NCI-H510A (cell line): ENCODE results near the gene BLCAP.
A peak's percentile ranks its signal among the peaks of the same experiment; 100 is the strongest.
"Not testable (repeated sequence)": the region's sequence is repeated elsewhere in the genome, so short reads cannot be mapped to it uniquely, and the experiment has no call there.

Source experiments
- DNase-seq: peaks from one replicate; lab custom pipeline; 2025; lab: John Stamatoyannopoulos, UW

The BLCAP gene

DNA sequence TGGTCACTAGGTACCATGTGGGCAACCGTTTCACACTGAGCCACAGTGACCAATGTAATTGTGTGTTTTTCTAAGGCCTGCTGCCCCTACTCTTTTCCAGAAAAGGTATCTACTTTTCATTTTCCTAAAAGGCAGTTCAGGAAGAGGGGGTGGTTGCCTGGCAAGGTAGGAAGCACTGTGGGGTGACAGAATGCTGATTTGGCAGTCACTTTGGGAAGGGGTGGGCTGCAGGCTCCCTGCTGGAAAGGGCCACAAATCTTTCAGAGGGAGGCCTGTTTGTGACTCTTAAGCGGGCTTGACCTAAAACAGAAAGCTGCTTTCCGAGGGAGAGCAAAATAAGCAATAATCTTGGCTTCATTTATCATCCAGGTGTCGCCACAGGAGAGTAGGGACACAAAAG is 11.8 kb downstream of the BLCAP start:
- no peak for DNase-seq

DNA sequence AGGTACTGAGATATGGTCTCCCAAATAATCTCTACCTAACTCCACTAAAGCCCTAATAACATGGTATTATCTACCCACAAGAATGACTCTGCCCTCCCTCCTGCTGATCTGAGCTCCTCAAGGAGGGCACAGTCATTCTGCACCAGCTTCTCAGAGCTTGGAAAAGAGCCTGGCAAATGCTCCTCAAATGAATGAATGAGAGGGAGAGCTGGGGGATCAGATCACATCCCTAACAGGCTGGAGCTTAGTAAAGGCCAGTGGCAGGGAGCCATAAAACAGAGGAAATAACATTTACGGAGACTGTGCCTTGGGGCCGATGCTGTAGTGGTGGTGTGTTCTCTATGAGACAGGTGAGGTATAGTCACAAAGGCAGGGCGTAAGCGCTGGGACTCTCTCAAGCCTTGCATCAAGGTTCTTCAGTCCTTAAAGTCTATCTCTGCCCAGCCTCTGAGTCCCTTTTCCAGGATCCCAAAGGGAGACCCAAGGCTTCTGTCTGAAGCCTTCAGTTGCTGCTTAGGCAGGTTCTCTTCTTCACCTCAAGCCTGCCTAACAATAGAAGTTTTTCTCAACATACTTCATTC is 13.8 kb downstream of the BLCAP start:
- DNase-seq, result no peak

DNA sequence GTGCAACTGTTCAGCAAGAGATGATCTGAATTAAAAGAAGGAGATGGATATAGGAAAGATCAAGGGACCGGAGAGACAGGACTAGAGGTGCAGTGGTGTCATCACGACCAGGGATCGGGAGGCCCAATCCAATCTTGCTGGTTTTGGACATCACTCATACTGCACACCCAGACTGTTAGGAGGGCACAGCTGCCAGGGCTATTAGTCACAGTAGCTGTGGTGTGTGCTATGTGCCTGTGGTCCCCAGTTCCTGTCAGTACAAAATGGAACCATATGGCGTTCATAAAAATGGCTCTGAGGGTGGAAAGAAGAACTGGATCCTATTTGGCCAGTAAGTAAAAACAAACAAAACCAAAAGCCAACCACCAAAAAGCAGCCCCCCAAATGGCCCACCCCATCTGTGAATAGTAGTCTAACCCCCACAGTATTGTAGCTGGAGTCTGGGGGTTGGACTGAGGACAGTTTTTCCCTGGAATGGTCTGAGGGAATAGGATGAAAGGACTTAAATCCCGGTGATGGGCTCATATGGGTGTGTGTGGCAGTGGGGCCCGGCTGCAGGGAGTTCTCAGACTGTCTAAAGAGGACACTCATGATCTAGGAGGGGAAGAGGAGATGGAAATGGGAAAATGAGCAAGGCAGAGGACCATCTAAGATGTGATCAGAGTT is 15.9 kb downstream of the BLCAP start:
- no peak for DNase-seq

DNA sequence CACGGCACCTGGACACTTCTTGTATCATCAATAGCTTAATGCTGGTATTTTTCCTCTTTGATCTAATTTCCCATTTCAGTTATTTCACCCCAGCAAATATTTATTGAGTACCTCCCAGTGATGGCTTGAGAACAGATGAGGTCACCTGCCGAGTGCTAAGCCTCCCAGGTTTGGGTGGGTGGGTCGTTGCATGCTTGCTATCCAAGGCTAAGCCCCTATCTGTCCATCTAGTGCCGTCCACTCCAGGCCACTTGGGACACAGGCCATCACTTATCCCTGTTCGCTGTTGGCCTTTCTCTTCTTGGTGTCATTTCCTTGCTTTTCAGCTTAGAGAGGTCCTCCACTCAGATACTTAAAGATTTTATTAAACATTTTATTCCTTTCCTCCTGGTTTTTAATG is 17.4 kb downstream of the BLCAP start:
- no peak for DNase-seq

DNA sequence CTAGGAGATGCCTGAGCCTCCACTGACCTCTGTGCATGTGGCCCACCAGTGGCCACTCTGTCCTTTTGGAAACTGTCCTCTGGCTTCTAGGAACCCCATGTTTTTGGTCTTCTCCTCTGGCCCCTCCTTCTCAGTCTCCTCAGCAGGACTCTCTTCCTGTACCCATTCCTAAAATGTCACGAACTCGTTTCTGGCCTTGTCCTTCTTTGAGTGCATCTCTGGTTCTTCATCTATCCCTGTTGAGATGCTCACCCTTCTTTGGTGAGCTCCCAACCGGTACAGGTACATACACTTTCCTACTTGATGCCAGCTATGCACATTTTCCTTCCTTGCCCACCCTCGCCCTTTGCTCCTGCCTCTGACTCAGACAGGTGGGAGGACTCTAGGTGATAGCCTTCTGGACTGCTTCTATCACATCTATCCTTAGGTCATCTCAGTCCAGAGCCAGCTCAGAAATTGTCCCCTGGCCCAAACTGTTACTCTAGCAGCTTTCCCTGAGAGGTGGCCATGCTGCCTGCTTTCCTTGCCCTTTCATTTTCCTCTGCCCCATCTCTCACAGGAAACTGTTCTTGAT is 21.4 kb downstream of the BLCAP start:
- DNase-seq, result no peak

DNA sequence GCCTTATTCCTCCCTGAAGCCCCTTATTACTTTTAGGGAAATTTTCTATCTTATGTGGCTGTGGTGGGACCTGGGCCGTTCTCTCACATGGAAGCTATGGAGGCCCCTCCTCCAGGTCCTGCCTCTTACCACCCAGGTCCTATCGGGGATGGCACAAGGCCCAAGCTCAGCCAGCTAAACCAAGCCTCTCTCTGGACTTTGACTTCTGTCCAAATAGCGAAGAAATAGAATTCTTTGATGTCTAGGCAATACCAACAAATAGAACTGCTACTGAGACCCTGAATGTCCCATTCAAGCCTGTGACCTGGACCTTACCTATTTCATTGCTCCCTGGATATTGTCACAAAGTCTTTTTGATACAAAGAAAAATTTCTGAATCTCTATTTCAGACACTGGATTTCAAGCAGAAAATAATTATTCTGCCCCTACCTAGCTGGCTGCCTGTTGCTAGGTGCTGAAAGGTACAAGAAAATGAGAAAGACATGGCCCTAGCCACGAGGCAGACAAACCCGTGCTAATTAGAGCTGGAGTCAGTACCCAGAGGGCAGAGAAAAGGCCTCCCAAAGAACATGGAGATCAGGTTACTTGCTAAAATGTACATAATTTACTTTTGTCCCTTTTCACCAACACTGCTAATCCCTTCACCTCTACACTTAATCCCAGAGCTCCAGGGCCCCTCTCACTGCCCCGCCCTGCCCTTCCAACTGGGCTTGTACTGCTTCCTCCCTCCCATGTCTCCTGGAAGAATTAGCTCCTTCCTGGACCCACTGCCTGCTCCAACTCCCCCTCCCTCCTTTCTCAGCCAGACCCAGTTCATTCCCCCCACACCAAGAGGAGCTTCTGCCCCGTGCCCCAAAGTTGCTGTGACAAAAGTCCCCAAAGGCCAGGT is 22.2 kb downstream of the BLCAP start:
- DNase-seq, result no peak

DNA sequence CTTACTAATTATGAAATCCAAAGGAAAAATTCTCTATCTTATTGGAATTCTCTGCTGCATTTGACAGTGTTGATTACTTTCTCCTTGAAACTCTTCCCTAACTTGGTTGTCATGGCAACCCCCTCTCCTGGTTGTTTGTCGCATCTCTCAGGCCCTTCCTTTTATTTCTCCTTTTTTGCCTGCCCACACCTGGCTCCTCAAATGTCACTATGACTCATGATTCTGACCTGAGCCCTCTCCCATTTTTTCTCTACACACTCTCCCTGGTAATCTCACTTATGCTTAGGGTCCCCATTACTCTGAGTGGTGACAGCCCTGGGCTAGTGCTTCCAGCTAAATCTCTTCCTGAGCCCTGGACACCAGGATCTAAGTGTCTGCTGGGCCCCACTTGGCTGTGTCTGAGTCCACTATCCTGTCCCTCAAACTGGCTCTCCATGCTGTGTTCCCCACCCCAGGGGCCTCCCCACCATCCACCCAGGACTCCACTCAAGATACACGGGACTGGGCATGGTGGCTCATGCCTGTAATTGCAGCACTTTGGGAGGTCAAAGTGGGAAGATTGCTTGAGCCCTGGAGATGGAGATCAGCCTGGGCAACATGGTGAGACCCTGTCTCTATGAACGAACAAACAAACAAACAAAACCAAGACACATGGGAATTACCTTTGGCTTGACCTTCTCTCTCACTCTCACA is 23.1 kb downstream of the BLCAP start:
- no peak for DNase-seq

DNA sequence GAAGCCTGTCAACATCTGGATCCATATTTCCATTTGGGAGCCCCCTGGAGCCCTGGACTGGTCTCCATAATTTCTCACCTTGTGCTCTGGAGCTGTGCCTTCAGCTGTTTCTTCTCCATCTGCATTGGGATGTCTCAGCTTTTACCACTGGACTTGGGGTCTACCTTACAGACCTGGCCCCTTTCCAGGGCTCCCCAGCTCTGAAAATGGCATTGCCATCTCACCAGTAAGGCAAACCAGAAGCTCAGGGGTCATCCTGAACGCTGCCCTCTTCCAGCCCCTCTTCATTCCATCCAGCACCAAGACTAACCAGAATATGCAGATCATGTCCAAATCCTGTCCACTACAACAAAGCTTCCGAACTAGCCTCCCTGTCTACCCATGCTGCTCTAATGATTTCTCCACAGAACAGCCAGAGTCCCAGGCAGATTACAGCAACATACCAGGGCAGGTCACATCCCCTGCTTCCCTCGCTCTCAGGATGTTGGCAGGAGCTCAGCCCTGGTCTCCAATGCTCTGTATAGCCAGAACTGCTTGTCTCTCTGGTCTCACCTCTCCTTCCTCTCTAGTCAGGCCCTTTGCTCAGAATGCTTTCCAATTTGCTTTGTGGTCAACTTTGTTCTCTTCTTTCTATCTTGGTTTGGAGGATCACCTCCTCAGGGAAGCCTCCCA is 24.3 kb downstream of the BLCAP start:
- DNase-seq, result no peak

DNA sequence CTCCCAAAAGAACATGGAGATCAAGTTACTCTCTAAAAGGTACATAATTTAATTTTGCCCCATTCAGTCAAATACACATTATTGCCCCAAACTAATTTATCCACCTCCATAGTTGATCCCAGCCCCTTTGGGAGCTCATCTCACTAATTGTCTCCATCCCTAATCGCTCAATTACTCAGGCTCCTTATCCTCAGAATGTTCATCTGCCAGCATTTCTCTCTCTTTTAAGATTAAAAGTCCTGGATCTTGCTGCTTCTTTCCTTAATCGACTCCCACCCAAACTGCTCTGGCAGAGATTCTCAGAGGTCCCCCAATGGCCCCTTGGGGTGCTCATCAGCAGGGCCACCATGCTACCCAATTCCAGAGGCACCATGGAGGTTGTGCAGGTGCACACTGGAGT is 25.0 kb downstream of the BLCAP start:
- DNase-seq, result no peak

DNA sequence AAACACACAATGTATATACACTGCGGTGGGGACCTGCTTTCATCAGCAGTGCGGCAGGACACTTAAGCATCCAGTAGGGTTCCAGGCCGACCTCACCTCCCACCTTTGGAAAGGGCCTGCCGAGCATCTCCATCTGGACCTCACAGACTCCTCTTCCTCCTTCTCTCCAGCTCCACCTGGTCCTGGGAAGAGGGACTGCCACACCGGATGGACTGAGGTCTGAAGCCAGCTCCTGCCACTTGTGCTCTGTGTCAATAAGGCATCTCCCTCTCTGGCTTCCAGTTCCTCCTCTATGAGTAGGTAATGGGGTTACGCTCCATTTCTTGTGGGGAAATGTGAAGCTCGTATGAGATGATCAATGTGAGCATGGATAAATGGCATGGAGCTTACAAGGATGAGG is 25.7 kb downstream of the BLCAP start:
- peak; percentile 87 for DNase-seq

DNA sequence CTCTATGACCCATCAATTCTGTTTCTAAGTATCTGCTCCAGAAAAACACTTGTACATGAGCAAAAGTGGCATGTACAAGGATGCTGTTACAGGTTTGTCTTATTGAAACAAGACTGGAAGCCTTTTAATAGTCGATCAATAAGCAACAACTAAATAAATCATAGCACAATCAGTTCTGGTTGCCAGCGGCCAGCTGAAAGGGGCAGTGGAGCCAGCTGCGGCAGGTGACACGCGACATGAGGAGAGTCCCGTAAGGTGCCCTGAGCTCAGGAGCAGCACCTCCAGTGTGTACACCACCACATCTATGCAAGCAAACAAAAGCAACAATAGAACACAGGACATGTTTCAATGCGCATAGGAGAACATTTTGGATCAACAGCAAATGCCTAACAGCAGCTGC is 27.4 kb downstream of the BLCAP start:
- DNase-seq, result peak; percentile 56

DNA sequence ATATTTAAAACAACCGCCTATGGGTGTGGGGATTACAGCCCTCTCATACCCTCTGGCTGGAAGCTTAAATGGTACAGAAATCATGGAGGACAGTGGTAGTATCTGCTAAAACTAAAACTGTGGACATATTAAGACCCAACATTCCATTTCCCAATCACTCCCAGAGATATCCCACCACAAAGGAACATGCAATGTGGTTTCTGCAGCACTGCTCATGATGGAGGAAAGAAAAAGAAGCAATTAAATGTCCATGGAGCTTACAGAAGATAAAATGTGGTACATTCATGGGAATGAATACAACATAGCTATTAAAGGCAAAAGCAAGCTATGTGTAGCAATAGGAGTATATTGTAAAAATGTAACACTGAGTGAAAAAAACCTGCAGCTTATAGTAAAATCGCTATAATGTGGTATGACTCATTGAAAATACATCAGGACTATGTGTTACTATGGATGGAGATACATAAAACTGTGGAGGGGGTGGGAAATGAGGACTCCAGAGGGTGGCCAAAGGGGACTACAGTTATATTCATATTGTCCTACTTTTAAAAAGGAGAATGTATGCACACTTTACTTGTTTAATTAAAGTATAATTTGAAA is 29.5 kb downstream of the BLCAP start:
- DNase-seq, result no peak

DNA sequence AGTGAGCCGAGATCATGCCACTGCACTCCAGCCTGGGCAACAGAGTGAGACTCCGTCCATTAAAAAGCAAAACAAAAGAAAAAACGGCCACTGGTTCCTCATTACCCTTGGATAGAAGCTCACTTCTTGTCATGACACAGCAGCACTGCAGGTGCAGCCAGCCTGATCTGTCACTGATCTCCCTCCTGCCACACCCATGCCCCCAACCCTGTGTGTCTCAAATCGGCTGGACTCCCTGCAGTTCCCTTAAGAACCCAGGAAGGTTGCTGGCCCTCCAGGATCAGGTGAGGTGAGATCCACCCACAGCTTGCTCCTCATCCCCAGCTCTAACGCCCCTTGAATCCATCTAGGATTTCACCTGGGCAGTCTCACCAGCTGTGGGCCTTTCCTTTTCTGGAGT is 32.9 kb downstream of the BLCAP start:
- no peak for DNase-seq

DNA sequence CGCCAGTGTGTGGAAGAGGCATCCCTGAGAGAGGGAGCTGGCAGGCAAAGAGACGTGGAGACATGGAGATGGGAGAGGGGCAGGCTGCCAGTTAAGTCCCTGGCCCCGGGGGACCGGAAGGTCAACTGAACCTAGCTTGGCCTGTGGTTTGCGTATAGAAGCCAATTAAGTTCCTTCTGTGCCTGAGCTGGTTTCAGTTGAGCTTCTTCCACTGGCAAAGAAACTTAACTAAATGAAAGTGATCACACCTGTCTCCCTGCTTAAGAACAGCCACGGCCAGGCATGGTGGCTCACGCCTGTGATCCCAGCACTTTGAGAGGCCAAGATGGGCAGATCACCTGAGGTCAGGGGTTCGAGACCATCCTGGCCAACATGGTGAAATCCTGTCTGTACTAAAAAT is 33.4 kb downstream of the BLCAP start:
- no peak for DNase-seq

DNA sequence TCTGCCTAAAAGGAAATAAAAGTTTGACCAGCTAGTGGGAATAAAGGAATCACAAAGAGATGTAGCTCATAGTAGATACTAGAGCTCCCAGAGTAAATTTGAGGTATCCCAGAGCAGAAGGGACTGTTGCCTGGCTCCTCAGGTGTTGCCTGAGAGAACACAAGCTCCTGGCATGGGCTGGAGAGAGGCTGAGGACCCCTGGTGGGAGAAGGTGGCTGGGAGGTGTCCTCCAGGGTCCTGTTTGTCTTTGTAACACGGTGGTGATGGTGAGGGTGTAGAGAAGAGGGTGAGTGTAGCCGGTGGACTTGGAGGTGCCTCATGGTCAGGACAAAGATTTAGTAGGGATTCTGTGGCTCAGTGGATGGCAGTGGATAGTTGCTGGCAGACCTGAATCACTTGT is 34.7 kb downstream of the BLCAP start:
- no peak for DNase-seq

DNA sequence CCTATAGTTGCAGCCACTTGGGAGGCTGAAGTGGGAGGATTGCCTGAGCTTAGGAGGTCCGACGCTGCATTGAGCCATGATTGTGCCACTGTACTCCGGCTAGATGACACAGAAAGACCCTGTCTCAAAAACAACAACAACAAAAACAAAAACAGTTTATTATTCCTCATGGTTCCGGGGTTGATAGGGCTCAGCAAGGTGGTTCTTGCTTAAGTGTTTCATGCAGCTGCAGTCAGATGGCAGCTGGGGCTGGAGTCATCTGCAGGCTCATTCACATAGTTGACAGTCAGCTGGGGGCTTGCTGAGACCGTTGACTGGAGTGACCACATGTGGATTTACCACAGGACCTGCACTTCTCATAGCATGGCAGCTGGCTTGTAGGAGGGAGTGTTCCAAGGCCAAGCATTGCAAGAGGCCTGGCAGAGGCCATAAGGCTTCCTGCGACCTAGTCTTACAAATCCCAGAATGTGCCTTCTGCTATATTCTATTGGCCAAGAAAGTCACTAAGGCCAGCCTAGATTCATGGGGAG is 35.5 kb downstream of the BLCAP start:
- DNase-seq, result no peak

DNA sequence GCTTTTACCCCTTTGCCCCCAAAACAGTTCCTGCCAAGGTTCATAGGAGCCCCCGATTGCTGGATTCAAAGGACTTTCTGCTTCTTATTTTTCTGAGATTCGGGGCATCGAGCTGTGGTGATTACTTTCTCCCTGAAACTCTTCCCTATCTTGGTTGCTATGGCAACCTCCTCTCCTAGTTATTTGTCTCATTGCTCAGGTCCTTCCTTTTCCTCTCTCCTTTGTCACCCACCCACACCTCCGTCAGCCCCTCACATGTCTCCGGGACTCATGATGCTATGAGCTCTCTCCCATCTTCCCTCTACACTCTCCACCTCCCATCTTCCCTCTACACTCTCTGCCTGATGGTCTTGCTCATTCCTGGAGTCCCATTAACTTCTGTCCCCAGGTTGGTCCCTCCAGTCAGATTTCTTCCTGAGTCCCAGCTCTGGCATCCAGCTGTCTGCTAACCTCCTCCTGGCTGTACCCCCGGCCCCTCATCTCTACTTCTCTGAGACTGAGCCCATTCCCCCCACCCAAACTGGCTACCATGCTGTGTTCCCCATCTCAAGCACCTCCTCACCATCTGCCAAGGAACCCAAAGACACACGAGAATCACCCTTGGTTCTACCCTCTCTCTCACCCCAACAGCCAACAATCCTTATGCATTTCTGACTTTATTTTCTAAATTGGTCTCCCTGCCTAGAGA is 36.9 kb downstream of the BLCAP start:
- no peak for DNase-seq

DNA sequence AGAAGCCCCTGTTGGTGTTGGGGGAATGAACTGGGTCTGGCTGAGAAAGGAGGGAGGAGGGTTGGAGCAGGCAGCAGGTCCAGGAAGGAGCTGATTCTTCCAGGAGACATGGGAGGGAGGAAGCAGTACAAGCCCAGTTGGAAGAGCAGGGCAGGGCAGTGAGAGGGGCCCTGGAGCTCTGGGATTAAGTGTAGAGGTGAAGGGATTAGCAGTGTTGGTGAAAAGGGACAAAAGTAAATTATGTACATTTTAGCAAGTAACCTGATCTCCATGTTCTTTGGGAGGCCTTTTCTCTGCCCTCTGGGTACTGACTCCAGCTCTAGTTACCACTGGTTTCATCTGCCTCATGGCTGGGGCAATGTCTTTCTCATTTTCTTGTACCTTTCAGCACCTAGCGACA is 41.5 kb downstream of the BLCAP start:
- not testable (repeated sequence) for DNase-seq

DNA sequence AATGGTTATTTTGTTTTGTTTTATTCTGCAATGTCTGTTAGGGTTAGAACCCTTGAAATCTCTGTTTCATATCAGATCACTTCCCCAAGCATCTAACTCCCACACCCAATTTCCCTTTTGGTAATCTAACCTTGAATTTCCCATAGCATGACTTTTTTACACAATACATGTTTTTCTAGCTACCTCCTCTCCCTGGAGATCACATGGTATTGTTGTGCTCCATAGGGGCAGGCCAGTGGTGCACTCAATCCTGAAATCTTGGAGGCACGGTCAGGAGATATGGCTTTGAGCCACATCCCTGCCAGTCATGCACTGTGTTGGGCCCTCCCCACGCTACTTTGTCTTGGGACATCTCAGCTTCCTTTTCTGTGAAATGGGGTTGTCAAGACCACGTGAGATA is 43.3 kb downstream of the BLCAP start:
- no peak for DNase-seq

DNA sequence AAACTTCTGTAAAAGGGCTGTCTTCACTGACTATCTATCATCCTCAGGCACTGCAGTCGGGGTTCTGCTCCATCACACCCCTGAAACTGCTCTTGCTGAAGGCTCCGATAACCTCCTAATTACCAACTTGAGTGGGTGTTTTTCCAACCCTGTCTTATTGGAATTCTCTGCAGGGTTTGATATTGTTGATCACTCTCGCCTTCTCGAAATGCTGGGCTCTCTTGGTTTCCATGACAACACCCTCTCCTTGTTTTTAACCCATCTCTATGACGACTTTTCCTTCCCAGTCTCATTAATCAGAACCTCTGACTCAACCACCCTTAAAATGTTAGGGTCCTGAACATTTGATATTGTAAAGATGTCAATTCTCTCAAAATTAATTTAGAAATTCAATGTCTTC is 46.1 kb downstream of the BLCAP start:
- no peak for DNase-seq
